GM23338 (cell line): ENCODE results near the gene METTL6. TPM values are rescaled to one million over a fixed set of nuclear protein-coding genes. Genes with fewer than 3 reads are reported as not detected.

ENCODE experiments used
- ATAC-seq: fragments of 200-7000 bp; cut with Tn5 transposase; 3 replicates; pipeline ENCODE4 v1.9.1; 2020
- DNase-seq: peaks from one replicate; pipeline ENCODE4 v3.0.0-alpha.2; 2015; ENCODE audit warnings: low spot score
- H2AFZ ChIP-seq: fragments of 200-600 bp; sonication (generic); 2 replicates; pipeline ENCODE4 v1.8.0; 2016; ENCODE audit warnings: antibody characterized with exemption, mild to moderate bottlenecking, moderate library complexity
- H3F3A ChIP-seq: fragments of 200-600 bp; sonication (generic); replicated peaks from 2 replicates; pipeline ENCODE4 v1.8.0; 2017; ENCODE audit warnings: antibody characterized with exemption, mixed run types, low read depth
- H3K27ac ChIP-seq: fragments of 200-600 bp; sonication (generic); 2 replicates; pipeline ENCODE4 v1.6.1; 2016; ENCODE audit warnings: low read depth
- H3K27me3 ChIP-seq: fragments of 200-600 bp; sonication (generic); 2 replicates; pipeline ENCODE4 v1.8.0; 2016; ENCODE audit warnings: mild to moderate bottlenecking, mixed run types, moderate library complexity; ENCODE audit not compliant: insufficient read depth
- H3K36me3 ChIP-seq: fragments of 200-600 bp; sonication (generic); 2 replicates; pipeline ENCODE4 v1.8.0; 2016; ENCODE audit warnings: mild to moderate bottlenecking; ENCODE audit not compliant: insufficient read depth
- H3K4me1 ChIP-seq: fragments of 200-600 bp; sonication (generic); 2 replicates; pipeline ENCODE4 v1.8.0; 2016; ENCODE audit warnings: mild to moderate bottlenecking, moderate library complexity; ENCODE audit not compliant: insufficient read depth
- H3K4me2 ChIP-seq: fragments of 200-600 bp; sonication (generic); 2 replicates; pipeline ENCODE4 v1.7.1; 2017; ENCODE audit warnings: mixed run types
- H3K4me3 ChIP-seq: fragments of 200-600 bp; sonication (generic); 2 replicates; pipeline ENCODE4 v1.6.1; 2016; ENCODE audit warnings: mixed run types
- H3K79me2 ChIP-seq: fragments of 200-600 bp; sonication (generic); replicated peaks from 2 replicates; pipeline ENCODE4 v1.8.0; 2017; ENCODE audit warnings: mild to moderate bottlenecking; ENCODE audit not compliant: insufficient read depth
- H3K9me2 ChIP-seq: fragments of 200-600 bp; sonication (generic); 2 replicates; pipeline ENCODE4 v1.8.0; 2017; ENCODE audit not compliant: insufficient read depth
- H4K20me1 ChIP-seq: fragments of 200-600 bp; sonication (generic); replicated peaks from 2 replicates; pipeline ENCODE4 v1.8.0; 2017; ENCODE audit warnings: mild to moderate bottlenecking; ENCODE audit not compliant: insufficient read depth
- H3K27ac Mint-ChIP-seq: 2 replicates; pipeline ENCODE4 v1.8.0; 2020; ENCODE audit warnings: inconsistent platforms, mild to moderate bottlenecking, moderate library complexity, mixed read lengths
- H3K27me3 Mint-ChIP-seq: 3 replicates; pipeline ENCODE4 v1.8.0; 2022; ENCODE audit warnings: low read depth, mild to moderate bottlenecking, moderate library complexity, mixed read lengths, inconsistent platforms; ENCODE audit not compliant: insufficient read depth, poor library complexity
- H3K36me3 Mint-ChIP-seq: 3 replicates; pipeline ENCODE4 v1.8.0; 2021; ENCODE audit warnings: low read depth, mild to moderate bottlenecking, inconsistent platforms, moderate library complexity, mixed read lengths
- H3K4me1 Mint-ChIP-seq: 3 replicates; pipeline ENCODE4 v1.8.0; 2020; ENCODE audit warnings: mild to moderate bottlenecking, inconsistent platforms, mixed read lengths
- H3K4me3 Mint-ChIP-seq: 3 replicates; pipeline ENCODE4 v1.8.0; 2021; ENCODE audit warnings: moderate library complexity, mild to moderate bottlenecking, inconsistent platforms, mixed read lengths
- H3K9me3 Mint-ChIP-seq: 3 replicates; pipeline ENCODE4 v1.8.0; 2020; ENCODE audit warnings: moderate library complexity, mild to moderate bottlenecking, inconsistent platforms, mixed read lengths
- CREB1 ChIP-seq: fragments of 250-450 bp; sonication (Bioruptor Pico); IDR thresholded peaks from 2 replicates; pipeline ENCODE4 v1.5.0; 2020; ENCODE audit warnings: low read depth, mild to moderate bottlenecking, moderate library complexity
- EZH2 ChIP-seq: fragments of 200-600 bp; sonication (generic); IDR thresholded peaks from one replicate; pipeline ENCODE4 v1.8.0; 2017; ENCODE audit warnings: antibody characterized with exemption, mild to moderate bottlenecking, low read depth; ENCODE audit not compliant: unreplicated experiment
- EZH2phosphoT487 ChIP-seq: fragments of 200-600 bp; sonication (generic); IDR thresholded peaks from one replicate; pipeline ENCODE4 v1.8.1; 2018; ENCODE audit warnings: antibody characterized with exemption; ENCODE audit not compliant: unreplicated experiment
- JUNB ChIP-seq: IDR thresholded peaks from one replicate; pipeline ENCODE4 v1.6.1; 2016; ENCODE audit warnings: antibody characterized with exemption; ENCODE audit not compliant: unreplicated experiment
- NANOG ChIP-seq: IDR thresholded peaks from 2 replicates; pipeline ENCODE4 v1.6.1; 2016; ENCODE audit warnings: antibody characterized with exemption, borderline replicate concordance
- POLR2AphosphoS5 ChIP-seq: IDR thresholded peaks from 2 replicates; pipeline ENCODE4 v1.6.1; 2016; ENCODE audit warnings: antibody characterized with exemption, low read depth
- STAT1 ChIP-seq: IDR thresholded peaks from one replicate; pipeline ENCODE4 v1.6.1; 2016; ENCODE audit warnings: antibody characterized with exemption; ENCODE audit not compliant: unreplicated experiment
- ZNF331 ChIP-seq: fragments of 250-450 bp; sonication (Bioruptor Pico); IDR thresholded peaks from 2 replicates; pipeline ENCODE4 v1.5.0; 2020; ENCODE audit warnings: low read depth, mild to moderate bottlenecking, moderate library complexity
- polyA plus RNA-seq: library from polyadenylated mRNA; unstranded; fragments of >200 nt; fragmentation: Nextera tagmentation; extraction: Ambion mirVana; gene quantifications from 2 replicates; pipeline ENCODE4 v1.2.1, GENCODE V29; 2016
- total RNA-seq: library from RNA; depleted of rRNA; stranded (reverse); fragments of >200 nt; shearing (Covaris generic); gene quantifications from 2 replicates; pipeline ENCODE4 v1.2.3, GENCODE V29; 2014
- TF ChIP-seq, protein P1 (sequence below), 2 experiments: fragments of 200-600 bp in 1 of 2; sonication (generic) in 1 of 2; conservative IDR thresholded peaks; 2 replicates each; pipeline versions ENCODE4 v1.5.1 to v1.6.1; 2016 to 2017; ENCODE audit warnings: antibody characterized with exemption in 2 of 2, low read depth in 2 of 2, mild to moderate bottlenecking in 2 of 2, moderate library complexity in 1 of 2
- TF ChIP-seq, protein P2 (sequence below): IDR thresholded peaks from one replicate; pipeline ENCODE4 v1.6.1; 2018; ENCODE audit warnings: antibody characterized with exemption; ENCODE audit not compliant: unreplicated experiment
- TF ChIP-seq, protein P3 (sequence below): fragments of 250-450 bp; sonication (Bioruptor Pico); IDR thresholded peaks from 2 replicates; pipeline ENCODE4 v1.5.0; 2020; ENCODE audit warnings: mild to moderate bottlenecking, moderate library complexity

Gene METTL6
- total and polyA plus RNA-seq, 2 experiments from 2014 or later: 15.1 to 17.8 TPM

DNA sequence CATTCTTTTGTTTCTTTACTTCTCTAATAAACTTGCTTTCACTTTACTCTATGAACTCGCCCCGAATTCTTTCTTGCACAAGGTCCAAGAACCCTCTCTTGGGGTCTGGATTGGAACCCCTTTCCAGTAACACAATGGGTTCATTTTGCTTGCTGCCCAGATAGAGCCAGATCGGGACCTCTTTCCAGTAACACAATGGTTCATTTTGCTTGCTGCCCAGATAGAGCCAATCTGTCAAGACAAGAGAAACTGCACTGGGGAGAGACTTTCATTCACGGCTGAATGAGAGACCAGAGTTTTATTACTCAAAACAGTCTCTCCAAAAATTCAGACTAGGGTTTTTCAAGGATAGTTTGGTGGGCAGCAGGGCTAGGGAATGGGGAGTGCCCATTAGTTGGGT is 25.4 kb downstream of the METTL6 start:
- DNase-seq (no peak), ATAC-seq (no peak)
- Histone ChIP-seq H3K27ac (no peak overlapping the region), H3K4me1 (no peaks in the 10 kb centered on the region), H3K79me2 (no peaks in the 10 kb centered on the region), H3K9me2 (no peaks in the 10 kb centered on the region), H3K27me3 (no peaks in the 10 kb centered on the region), H3K4me3 (no peak overlapping the region), H3K4me2 (no peak overlapping the region), H3F3A (no peaks in the 10 kb centered on the region), H4K20me1 (no peaks in the 10 kb centered on the region), H3K36me3 (0 out of 2 replicates have a peak, but pooled peaks cover 6% of the 10 kb centered on the region), H2AFZ (no peak overlapping the region)
- H3K36me3 Mint-ChIP-seq: peaks cover 11% of the 10 kb centered on the region
- TF ChIP-seq, protein P1, sequence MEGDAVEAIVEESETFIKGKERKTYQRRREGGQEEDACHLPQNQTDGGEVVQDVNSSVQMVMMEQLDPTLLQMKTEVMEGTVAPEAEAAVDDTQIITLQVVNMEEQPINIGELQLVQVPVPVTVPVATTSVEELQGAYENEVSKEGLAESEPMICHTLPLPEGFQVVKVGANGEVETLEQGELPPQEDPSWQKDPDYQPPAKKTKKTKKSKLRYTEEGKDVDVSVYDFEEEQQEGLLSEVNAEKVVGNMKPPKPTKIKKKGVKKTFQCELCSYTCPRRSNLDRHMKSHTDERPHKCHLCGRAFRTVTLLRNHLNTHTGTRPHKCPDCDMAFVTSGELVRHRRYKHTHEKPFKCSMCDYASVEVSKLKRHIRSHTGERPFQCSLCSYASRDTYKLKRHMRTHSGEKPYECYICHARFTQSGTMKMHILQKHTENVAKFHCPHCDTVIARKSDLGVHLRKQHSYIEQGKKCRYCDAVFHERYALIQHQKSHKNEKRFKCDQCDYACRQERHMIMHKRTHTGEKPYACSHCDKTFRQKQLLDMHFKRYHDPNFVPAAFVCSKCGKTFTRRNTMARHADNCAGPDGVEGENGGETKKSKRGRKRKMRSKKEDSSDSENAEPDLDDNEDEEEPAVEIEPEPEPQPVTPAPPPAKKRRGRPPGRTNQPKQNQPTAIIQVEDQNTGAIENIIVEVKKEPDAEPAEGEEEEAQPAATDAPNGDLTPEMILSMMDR (conservative IDR thresholded peaks at IDR 0.05; ENCODE audit: low read depth in 2 of 2): no peak
- TF ChIP-seq JUNB (no peak), EZH2phosphoT487 (no peak), CREB1 (CRISPR knock-in tag) (no peak), EZH2 (no peak), POLR2AphosphoS5 (no peak), STAT1 (no peak)
- no peak overlapping the region for H3K27ac Mint-ChIP-seq
- no peak overlapping the region for H3K4me3 Mint-ChIP-seq
- H3K4me1 Mint-ChIP-seq: no peaks in the 10 kb centered on the region
- peaks cover 22% of the 10 kb centered on the region for H3K9me3 Mint-ChIP-seq
- H3K27me3 Mint-ChIP-seq: peaks cover 7% of the 10 kb centered on the region

DNA sequence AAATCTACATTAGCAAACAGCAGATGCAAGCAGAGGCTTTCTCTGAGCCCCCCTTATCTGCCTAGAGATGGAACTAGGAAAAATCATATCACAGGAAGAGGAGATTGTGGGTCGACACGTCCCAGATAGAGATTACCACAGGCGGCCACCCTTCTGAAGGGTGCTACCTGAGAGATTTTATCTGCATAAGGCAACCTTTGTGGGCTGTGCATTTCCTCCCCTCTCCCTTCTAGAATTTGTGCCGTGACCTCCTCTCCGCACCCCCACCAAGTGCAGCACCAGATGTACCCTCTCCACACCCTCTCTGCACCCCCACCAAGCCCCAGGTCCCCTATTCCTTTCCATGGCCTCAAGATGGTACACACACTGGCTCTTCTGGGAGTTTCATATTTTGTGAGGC is 27.4 kb downstream of the METTL6 start:
- Mint-ChIP-seq H3K27me3 (peaks cover 7% of the 10 kb centered on the region), H3K4me1 (no peaks in the 10 kb centered on the region), H3K4me3 (no peak overlapping the region), H3K36me3 (peaks cover 20% of the 10 kb centered on the region), H3K27ac (no peak overlapping the region), H3K9me3 (peaks cover 40% of the 10 kb centered on the region)
- H2AFZ ChIP-seq: no peak overlapping the region
- ATAC-seq: no peak
- no peak overlapping the region for H3K4me3 ChIP-seq
- no peaks in the 10 kb centered on the region for H3K27me3 ChIP-seq
- no peaks in the 10 kb centered on the region for H3K9me2 ChIP-seq
- no peaks in the 10 kb centered on the region for H3K4me1 ChIP-seq
- no peaks in the 10 kb centered on the region for H3F3A ChIP-seq
- 0 out of 2 replicates have a peak, but pooled peaks cover 6% of the 10 kb centered on the region for H3K36me3 ChIP-seq
- no peaks in the 10 kb centered on the region for H3K79me2 ChIP-seq
- no peaks in the 10 kb centered on the region for H4K20me1 ChIP-seq
- H3K27ac ChIP-seq: no peak overlapping the region
- no peak overlapping the region for H3K4me2 ChIP-seq
- no peak for DNase-seq
- TF ChIP-seq, protein P2, sequence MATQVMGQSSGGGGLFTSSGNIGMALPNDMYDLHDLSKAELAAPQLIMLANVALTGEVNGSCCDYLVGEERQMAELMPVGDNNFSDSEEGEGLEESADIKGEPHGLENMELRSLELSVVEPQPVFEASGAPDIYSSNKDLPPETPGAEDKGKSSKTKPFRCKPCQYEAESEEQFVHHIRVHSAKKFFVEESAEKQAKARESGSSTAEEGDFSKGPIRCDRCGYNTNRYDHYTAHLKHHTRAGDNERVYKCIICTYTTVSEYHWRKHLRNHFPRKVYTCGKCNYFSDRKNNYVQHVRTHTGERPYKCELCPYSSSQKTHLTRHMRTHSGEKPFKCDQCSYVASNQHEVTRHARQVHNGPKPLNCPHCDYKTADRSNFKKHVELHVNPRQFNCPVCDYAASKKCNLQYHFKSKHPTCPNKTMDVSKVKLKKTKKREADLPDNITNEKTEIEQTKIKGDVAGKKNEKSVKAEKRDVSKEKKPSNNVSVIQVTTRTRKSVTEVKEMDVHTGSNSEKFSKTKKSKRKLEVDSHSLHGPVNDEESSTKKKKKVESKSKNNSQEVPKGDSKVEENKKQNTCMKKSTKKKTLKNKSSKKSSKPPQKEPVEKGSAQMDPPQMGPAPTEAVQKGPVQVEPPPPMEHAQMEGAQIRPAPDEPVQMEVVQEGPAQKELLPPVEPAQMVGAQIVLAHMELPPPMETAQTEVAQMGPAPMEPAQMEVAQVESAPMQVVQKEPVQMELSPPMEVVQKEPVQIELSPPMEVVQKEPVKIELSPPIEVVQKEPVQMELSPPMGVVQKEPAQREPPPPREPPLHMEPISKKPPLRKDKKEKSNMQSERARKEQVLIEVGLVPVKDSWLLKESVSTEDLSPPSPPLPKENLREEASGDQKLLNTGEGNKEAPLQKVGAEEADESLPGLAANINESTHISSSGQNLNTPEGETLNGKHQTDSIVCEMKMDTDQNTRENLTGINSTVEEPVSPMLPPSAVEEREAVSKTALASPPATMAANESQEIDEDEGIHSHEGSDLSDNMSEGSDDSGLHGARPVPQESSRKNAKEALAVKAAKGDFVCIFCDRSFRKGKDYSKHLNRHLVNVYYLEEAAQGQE: no peak
- TF ChIP-seq, protein P3, sequence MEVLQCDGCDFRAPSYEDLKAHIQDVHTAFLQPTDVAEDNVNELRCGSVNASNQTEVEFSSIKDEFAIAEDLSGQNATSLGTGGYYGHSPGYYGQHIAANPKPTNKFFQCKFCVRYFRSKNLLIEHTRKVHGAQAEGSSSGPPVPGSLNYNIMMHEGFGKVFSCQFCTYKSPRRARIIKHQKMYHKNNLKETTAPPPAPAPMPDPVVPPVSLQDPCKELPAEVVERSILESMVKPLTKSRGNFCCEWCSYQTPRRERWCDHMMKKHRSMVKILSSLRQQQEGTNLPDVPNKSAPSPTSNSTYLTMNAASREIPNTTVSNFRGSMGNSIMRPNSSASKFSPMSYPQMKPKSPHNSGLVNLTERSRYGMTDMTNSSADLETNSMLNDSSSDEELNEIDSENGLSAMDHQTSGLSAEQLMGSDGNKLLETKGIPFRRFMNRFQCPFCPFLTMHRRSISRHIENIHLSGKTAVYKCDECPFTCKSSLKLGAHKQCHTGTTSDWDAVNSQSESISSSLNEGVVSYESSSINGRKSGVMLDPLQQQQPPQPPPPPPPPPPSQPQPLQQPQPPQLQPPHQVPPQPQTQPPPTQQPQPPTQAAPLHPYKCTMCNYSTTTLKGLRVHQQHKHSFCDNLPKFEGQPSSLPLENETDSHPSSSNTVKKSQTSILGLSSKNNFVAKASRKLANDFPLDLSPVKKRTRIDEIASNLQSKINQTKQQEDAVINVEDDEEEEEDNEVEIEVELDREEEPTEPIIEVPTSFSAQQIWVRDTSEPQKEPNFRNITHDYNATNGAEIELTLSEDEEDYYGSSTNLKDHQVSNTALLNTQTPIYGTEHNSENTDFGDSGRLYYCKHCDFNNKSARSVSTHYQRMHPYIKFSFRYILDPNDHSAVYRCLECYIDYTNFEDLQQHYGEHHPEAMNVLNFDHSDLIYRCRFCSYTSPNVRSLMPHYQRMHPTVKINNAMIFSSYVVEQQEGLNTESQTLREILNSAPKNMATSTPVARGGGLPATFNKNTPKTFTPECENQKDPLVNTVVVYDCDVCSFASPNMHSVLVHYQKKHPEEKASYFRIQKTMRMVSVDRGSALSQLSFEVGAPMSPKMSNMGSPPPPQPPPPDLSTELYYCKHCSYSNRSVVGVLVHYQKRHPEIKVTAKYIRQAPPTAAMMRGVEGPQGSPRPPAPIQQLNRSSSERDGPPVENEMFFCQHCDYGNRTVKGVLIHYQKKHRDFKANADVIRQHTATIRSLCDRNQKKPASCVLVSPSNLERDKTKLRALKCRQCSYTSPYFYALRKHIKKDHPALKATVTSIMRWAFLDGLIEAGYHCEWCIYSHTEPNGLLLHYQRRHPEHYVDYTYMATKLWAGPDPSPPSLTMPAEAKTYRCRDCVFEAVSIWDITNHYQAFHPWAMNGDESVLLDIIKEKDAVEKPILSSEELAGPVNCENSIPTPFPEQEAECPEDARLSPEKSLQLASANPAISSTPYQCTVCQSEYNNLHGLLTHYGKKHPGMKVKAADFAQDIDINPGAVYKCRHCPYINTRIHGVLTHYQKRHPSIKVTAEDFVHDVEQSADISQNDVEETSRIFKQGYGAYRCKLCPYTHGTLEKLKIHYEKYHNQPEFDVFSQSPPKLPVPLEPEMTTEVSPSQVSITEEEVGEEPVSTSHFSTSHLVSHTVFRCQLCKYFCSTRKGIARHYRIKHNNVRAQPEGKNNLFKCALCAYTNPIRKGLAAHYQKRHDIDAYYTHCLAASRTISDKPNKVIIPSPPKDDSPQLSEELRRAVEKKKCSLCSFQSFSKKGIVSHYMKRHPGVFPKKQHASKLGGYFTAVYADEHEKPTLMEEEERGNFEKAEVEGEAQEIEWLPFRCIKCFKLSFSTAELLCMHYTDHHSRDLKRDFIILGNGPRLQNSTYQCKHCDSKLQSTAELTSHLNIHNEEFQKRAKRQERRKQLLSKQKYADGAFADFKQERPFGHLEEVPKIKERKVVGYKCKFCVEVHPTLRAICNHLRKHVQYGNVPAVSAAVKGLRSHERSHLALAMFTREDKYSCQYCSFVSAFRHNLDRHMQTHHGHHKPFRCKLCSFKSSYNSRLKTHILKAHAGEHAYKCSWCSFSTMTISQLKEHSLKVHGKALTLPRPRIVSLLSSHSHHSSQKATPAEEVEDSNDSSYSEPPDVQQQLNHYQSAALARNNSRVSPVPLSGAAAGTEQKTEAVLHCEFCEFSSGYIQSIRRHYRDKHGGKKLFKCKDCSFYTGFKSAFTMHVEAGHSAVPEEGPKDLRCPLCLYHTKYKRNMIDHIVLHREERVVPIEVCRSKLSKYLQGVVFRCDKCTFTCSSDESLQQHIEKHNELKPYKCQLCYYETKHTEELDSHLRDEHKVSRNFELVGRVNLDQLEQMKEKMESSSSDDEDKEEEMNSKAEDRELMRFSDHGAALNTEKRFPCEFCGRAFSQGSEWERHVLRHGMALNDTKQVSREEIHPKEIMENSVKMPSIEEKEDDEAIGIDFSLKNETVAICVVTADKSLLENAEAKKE: no peak
- TF ChIP-seq ZNF331 (CRISPR knock-in tag) (no peak), JUNB (no peak), STAT1 (no peak), EZH2 (no peak), NANOG (no peak), POLR2AphosphoS5 (no peak)
